Measurements from ENCODE around the gene SYS1.

The SYS1 gene

DNA sequence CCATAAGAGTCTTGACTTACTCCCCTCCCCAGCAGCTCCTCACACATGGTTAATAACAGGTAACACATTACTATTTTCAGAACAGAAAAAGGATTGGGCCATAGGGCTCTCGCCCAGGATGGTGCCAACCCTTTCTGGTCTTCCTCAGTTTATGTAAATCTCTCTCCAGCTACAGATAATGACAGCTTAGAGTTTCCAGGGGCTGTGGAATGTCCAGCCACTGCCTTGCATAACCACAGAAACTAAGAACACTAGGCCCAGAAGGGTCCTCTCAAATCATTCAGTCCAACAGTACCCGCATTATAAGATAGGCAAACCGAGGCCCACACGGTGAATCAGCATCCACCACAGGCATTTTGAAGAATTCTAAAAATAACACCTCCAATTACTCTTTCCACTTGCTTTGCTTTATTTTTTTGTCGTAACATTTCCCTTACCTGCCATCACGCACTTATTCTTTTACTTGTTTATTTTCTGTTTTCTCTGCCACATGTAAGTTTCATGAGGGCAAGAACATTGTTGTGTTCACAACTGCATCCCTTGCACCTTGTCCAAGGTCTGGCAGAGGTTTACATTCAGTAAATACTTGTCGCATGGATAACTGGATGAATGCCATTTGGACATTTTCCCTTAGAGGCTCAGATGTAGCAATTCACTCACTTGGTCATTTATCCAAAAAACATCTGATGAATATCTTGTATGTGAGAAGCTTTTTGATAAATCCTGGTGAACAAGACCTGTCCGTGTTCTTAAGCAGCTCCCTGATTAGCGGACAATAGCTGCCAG is 8.3 kb upstream of the SYS1 start:
- TF ChIP-seq, protein P1, sequence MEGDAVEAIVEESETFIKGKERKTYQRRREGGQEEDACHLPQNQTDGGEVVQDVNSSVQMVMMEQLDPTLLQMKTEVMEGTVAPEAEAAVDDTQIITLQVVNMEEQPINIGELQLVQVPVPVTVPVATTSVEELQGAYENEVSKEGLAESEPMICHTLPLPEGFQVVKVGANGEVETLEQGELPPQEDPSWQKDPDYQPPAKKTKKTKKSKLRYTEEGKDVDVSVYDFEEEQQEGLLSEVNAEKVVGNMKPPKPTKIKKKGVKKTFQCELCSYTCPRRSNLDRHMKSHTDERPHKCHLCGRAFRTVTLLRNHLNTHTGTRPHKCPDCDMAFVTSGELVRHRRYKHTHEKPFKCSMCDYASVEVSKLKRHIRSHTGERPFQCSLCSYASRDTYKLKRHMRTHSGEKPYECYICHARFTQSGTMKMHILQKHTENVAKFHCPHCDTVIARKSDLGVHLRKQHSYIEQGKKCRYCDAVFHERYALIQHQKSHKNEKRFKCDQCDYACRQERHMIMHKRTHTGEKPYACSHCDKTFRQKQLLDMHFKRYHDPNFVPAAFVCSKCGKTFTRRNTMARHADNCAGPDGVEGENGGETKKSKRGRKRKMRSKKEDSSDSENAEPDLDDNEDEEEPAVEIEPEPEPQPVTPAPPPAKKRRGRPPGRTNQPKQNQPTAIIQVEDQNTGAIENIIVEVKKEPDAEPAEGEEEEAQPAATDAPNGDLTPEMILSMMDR (IDR thresholded peaks at IDR 0.05), result no peak

DNA sequence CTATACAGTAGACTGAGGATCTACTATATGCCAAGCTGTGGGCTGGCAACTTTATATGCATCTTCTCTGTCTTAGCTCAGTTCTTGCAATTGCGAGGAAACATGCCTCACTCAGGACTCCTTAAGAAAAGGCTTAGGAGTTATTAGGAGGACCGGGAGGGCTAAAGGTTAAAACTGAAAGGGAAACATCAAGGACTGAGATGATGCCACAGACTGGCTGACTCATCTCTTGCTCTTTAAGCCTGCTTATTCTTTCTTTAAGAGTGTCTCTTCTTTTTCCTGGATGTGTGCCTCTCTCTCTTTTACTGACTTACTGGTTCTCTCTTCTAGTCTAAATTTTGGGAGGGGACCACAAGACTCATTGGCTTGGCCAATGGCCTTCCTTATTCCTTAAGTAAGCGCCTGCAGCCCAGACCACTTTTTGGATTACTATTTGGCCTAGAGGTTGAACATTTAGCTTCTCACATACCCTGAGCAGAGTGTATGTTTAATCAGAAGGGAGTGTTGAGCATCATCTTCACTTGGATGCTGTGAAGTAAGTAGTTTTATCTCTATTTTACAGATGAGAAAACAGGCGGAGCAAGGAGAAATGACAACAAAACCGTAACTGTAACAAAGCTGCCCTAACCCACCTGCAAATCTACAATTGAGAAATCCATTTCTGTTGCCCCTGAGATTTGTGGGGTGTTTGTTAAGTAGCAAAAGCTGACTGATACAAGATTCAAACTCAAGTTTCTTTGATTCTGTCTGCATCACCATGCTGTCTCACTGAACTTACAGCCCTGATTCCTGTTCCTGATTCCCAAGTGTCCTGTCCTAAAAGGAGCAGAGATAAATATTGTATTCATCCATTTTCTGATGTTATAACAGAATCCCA is 7.5 kb upstream of the SYS1 start:
- TF ChIP-seq, protein P1 (IDR thresholded peaks at IDR 0.05), result no peak

DNA sequence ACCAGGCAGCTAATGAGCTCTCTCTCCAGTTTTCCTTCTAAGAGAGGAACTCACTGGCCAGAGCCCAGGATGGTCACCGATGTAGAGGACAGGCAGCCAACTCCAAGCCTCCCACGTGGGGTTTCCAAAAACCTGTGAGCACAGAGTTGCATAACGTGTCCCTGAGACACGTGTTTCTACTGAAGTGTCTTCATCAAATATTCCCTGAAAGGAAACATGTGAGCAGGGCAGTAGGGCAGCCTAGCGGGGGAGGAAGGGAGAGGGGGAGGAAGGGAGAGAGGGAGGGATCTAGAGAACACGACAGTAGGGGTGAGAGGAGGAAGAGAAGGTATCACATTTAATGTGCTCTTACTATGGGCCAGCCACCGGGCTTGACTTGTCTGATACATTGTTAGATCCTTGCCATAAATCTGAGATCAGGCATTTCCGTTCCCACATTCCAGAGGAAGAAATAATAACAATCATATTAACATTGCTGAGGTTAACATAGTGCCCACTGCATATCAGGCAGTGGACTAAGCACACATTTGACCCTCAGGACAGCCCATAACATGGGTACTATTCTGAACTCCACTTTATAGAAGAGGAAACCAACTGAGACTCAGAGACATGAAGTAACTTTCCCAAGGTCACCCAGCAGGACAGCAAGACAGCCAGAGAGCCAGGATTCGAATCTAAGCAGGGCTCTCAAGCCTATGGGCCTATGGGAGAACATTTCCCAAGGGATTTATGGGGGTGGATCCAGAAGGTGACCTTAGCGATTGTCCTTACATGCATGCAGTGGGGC is 4.5 kb upstream of the SYS1 start:
- TF ChIP-seq, protein P1 (IDR thresholded peaks at IDR 0.05), result no peak

DNA sequence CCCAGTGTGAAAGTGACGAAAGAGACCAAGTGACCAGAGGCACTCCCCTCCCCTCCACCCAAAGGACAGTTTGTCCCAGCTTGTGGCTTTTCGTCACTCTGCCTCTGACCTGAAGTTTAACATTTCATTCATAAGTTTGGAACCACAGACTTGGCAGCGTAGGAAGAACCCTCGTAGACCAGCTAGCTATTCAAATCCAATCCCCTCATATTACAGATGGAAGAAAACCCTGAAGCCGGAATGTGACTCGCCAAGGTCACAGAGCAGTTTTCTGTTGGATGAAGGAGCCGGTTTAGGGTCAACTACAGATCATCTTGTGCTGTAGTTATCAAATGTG is 3.9 kb upstream of the SYS1 start:
- TF ChIP-seq, protein P1 (IDR thresholded peaks at IDR 0.05), result no peak

DNA sequence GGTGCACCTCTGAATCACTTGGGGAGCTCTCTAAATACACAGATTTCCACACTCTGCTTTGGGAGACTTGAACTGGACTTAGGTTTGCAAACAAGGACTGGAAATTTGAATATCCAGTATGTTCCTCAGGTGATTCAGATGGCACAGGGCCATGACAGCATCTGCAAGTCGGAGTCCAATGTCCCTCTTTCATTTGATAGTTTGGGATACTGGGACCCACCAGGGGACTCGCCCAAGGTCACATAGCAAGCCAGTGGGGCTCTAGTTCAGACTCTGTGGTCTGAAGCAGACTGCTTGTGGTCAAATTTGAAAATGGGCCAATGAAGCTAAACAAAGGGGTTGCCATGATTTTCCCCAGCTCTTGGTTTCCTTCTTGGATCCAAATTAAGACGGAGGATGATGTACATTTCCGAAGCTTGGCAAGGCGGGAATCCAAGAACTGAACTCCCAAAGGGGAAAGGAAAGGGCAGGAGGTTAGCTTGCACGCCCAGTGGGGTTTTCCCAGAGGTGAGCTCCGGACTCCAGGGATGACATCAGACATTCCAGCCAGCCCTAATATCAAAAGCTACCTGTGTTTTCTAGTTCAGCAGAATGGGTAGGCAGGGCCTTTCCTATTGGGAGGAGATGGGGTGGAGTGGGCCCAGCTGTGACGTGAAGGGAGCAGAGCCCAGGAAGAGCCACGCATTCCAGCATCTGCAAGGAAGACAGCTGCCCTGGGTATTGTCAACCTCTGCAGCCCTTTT is 3.4 kb upstream of the SYS1 start:
- TF ChIP-seq, protein P1 (IDR thresholded peaks at IDR 0.05), result no peak

DNA sequence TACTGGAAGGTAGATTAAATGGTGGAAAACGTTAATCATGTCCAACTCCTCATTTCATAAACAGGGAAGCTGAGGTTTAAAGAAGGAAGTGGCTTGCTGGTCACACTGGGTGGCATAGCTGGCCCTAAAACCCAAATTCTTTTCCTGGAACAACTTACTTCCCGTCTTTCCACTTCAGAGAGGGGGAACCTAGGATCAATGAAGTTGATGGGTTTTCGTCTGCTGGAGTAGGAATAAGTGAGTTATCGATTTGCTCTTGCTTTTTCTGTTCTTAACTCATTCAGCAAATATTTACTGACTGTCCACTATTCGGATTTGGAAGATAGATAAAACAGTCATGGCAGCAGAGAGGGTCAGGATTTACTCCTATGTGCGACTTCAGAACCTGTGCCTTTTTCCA is 1.2 kb upstream of the SYS1 start:
- TF ChIP-seq, protein P1 (IDR thresholded peaks at IDR 0.05), result no peak
